H1 (cell line): Measurements from ENCODE around the gene SLC35B2. TPM values are rescaled to one million over a fixed set of nuclear protein-coding genes. Genes with fewer than 3 reads are reported as not detected.

Experiments
- CEBPB ChIP-seq: IDR thresholded peaks from 2 replicates; pipeline ENCODE4 v1.6.1; 2012; ENCODE audit warnings: low read depth, low read length
- CHD7 ChIP-seq: fragments of 300-600 bp; sonication (generic); IDR thresholded peaks from 2 replicates; pipeline ENCODE4 v1.7.1; 2012; ENCODE audit warnings: low read length, moderate library complexity, mild to moderate bottlenecking, inconsistent platforms; ENCODE audit not compliant: insufficient replicate concordance
- CTCF ChIP-seq, 3 experiments: IDR thresholded peaks; 1 replicate in 2 of 3; 2 replicates in 1 of 3; pipeline versions ENCODE4 v1.5.1 to v1.6.1; 2011; ENCODE audit warnings: low read length in 3 of 3, mild to moderate bottlenecking in 3 of 3, inconsistent platforms in 2 of 3, low read depth in 1 of 3, moderate library complexity in 1 of 3; ENCODE audit not compliant: insufficient read depth in 1 of 3; ENCODE audit errors: control extremely low read depth in 1 of 3
- EZH2 ChIP-seq: fragments of 200-600 bp; sonication (generic); IDR thresholded peaks from 2 replicates; pipeline ENCODE4 v1.7.1; 2012; ENCODE audit warnings: low read depth, mild to moderate bottlenecking, moderate library complexity, low read length, inconsistent platforms; ENCODE audit not compliant: severe bottlenecking
- POLR2A ChIP-seq, 2 experiments: IDR thresholded peaks; 1 replicate in 1 of 2; 2 replicates in 1 of 2; pipeline ENCODE4 v1.6.1; 2011; ENCODE audit warnings: low read depth in 2 of 2, low read length in 2 of 2, mild to moderate bottlenecking in 2 of 2; ENCODE audit errors: control extremely low read depth in 1 of 2
- POLR2AphosphoS5 ChIP-seq: IDR thresholded peaks from 2 replicates; pipeline ENCODE4 v1.6.1; 2011; ENCODE audit warnings: low read depth, low read length
- RXRA ChIP-seq: IDR thresholded peaks from 2 replicates; pipeline ENCODE4 v1.6.1; 2011; ENCODE audit warnings: low read depth, mild to moderate bottlenecking, low read length, moderate library complexity; ENCODE audit not compliant: insufficient read depth
- SIX5 ChIP-seq: IDR thresholded peaks from 2 replicates; pipeline ENCODE4 v1.6.1; 2011; ENCODE audit warnings: mild to moderate bottlenecking, low read depth, low read length
- SP2 ChIP-seq: IDR thresholded peaks from 2 replicates; pipeline ENCODE4 v1.6.1; 2012; ENCODE audit warnings: mild to moderate bottlenecking, low read length, inconsistent platforms
- SUZ12 ChIP-seq: fragments of 200-600 bp; sonication (generic); IDR thresholded peaks from 2 replicates; pipeline ENCODE4 v1.6.1; 2012; ENCODE audit warnings: mild to moderate bottlenecking, inconsistent platforms, low read length, moderate library complexity, mixed read lengths
- TEAD4 ChIP-seq: IDR thresholded peaks from 2 replicates; pipeline ENCODE4 v1.6.1; 2012; ENCODE audit warnings: low read depth, low read length, inconsistent platforms, mixed read lengths
- polyA plus RNA-seq, 7 experiments: library from polyadenylated mRNA; depleted of rRNA in 3 of 7; stranded (reverse) in 5 of 7; unstranded in 2 of 7; fragments of >200 nt in 5 of 7; fragments of 200-250 nt in 2 of 7; gene quantifications; 1 replicate in 5 of 7; 2 replicates in 1 of 7; 4 replicates in 1 of 7; pipeline versions ENCODE4 v1.2.1 to v1.2.3, GENCODE V29; 2011 to 2013; ENCODE audit warnings: missing spikeins in 2 of 7, mixed read lengths in 2 of 7
- total RNA-seq: library from RNA; stranded (reverse); fragmentation: NEBNext Ultra II Directional; extraction: Animal tissue kit (Norgen Biotek cat#: 25700); gene quantifications from 2 replicates; pipeline ENCODE4 v1.2.1, GENCODE V29; 2021

Gene SLC35B2
- total and polyA plus RNA-seq, 2 of the 8 experiments (the other 6 are each of a cell fraction or from before 2014, with no cell fraction given) = 29.5 to 65.0 TPM

- TF ChIP-seq CHD7 (no peak), RXRA (no peak), TEAD4 (no peak), SUZ12 (no peak), SP2 (no peak), SIX5 (no peak), CTCF (IDR thresholded peaks at IDR 0.05; ENCODE audit: control extremely low read depth in 1 of 3, insufficient read depth in 1 of 3, low read depth in 1 of 3, low read length in 3 of 3) (0 out of 4 replicates have a peak, but pooled peaks of 1 of the 3 experiments have one; percentile 2), POLR2A (IDR thresholded peaks at IDR 0.05; ENCODE audit: control extremely low read depth in 1 of 2, low read depth in 2 of 2, low read length in 2 of 2) (peak in 1 of 2 experiments; percentile 34; a peak in 1 of 3 replicates), CEBPB (no peak), POLR2AphosphoS5 (peak; percentile 7; the same call in 1 of the 2 replicates), EZH2 (no peak)
Observed at GRCh38 chr6:44256775-44257024, 628 bp downstream of the SLC35B2 start (continued).
